DMS 273 treated with DMSO at 0.1 percent for 48 hours (cell line): ENCODE measurements around the gene SARDH.
"Not testable (repeated sequence)": the region's sequence is repeated elsewhere in the genome, so short reads cannot be mapped to it uniquely, and the experiment has no call there.

Experiments
- DNase-seq: peaks from one replicate; lab custom pipeline; 2025; lab: John Stamatoyannopoulos, UW

Gene SARDH

DNA sequence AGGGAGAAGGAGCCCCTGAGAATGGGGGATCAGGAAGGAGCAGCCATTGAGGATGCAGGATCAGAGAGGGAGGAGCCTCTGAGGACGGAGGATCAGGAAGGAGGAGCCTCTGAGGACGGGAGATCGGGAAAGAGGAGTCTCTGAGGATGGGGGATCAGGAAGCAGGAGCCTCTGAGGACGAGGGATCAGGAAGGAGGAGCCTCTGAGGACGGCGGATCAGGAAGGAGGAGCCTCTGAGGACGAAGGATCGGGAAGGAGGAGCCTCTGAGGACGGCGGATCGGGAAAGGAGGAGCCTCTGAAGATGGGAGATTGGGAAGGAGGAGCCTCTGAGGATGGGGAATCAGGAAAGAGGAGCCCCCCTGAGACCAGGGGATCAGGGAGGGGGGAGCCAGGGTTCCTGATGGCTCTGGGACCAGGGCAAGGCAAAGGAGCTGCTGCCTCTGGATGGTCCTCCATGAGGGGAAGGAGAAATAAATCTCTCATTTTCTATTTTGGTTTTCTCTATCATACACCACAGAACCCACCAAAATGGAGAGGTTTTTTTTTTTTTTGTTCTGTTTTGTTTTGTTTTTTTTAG lies 22.6 kb upstream of the SARDH start:
- DNase-seq: no peak

GRCh38 chr9:133759946-133760345 lies 21.8 kb upstream of the SARDH start:
- DNase-seq: no peak

- no peak for DNase-seq
Observed at GRCh38 chr9:133759146-133759900, 21.2 kb upstream of the SARDH start.

DNA sequence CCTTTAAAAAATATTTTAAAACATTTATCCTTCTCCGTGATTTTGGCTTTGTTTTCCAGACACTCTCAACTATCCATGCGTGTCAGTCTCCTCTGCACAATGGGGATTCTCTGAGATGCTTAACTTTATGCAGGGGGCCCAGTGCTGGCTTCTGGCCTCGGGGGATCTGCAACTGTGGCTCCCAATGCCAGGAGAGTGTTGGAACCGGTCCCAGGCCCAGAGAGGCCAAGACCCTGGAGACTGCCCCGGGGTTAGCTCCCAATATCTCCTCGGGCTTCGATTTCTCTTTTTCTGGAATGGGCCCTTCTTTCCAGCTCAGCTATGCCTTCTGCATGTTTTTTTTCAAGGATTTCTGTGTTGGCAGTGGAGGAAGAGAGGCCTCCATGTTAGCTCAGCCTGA lies 20.1 kb upstream of the SARDH start:
- no peak for DNase-seq

DNA sequence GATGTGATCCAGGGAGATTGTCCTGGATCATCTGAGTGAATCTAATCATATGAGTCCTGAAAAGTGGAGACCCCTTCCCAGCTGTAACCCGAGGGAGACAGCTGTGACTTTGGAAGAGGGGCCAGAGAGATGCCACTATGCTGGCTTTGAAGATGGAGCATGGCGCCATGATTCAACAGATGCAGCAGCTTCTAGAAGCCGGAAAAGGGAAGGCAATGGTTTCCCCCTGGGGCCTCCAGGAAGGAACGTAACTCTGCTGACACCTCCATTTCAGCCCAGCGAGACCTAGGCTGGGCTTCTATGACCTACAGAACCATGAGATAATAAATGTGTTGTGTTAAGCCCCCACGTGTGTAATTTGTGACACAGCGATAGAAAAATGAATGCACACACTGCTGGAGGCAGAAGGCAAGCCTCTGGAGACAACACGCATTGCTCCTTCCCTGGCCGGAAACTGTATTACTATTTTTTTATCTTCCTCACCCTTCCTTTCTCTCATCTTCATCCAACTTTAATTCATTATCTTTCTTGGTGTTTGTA lies 16.6 kb upstream of the SARDH start:
- DNase-seq: no peak

GRCh38 chr9:133754187-133754586 lies 16.0 kb upstream of the SARDH start:
- no peak for DNase-seq

GRCh38 chr9:133752739-133753446 lies 14.7 kb upstream of the SARDH start:
- no peak for DNase-seq

DNA sequence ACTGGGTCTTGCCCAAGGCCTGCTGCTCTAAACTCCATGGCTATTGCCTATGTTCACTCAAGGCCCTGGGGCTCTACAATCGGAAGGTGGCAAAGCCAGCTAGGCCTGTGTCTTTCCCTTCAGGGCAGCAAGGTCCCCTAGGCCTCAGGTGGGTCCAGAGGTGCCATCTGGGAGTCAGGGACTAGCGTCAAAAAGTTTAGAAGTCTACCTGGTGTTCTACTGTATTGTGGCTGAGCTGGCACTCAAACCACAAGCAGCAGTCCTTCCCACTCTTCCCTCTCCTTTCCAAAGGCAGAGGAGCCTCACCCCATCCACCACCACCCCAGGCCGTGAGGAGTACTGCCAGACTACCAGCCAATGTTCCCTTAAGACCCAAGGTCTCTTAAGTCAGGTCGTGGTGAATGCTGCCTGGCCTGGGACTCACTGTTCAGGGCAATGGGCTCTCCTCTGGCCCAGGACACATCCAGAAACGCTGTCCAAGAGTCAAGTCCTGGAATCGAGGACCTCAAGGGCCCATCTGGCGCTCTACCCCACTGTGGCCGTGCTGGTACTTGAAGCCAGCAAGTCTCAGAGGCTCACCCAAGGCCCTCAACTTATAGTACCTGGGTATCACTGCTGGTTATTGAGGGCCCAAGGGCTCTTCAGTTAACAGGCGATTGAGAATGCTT lies 13.0 kb upstream of the SARDH start:
- no peak for DNase-seq

DNA sequence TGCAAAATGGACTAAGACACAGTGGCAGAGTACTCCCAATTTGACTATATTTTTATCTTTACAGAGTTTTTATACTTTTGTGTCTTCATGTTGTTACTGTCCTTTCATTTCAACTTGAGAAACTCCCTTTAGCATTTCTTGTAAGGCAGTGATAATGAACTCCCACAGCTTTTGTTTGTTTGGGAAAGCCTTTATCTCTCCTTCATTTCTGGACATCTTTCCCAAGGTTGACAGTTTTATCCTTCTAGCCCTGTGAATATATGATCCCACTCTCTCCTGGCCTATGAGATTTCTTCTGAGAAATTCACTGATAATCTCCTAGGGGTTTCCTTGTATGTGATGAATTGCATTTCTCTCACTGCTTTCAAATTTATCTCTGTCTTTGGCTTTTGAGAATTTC lies 9.2 kb upstream of the SARDH start:
- no peak for DNase-seq

- not testable (repeated sequence) for DNase-seq
Observed at GRCh38 chr9:133744528-133744927, 6.4 kb upstream of the SARDH start.

- peak; percentile 47 for DNase-seq
Observed at GRCh38 chr9:133742849-133743444, 4.8 kb upstream of the SARDH start.

- DNase-seq: no peak
Observed at GRCh38 chr9:133742251-133742650, 4.1 kb upstream of the SARDH start.

DNA sequence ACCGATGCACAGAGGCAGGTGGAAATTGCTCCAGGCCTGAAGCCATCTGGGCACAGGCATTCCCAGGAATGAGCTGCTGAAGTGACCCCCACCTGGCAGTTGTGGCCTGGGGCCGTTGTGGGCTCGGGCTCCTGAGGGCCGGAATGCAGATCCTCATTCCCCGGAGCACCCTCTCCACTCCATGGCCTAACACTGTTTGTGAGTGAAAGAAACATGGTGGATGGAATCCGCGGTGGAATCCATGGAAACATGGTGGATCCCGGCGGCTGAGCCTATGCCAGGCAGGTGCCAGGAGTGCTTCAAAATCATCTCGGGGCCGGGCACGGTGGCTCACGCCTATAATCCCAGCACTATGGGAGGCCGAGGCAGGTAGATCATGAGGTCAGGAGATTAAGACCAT lies 3.6 kb upstream of the SARDH start:
- no peak for DNase-seq

GRCh38 chr9:133740911-133741310 lies 2.8 kb upstream of the SARDH start:
- no peak for DNase-seq

GRCh38 chr9:133739408-133740280 lies 1.5 kb upstream of the SARDH start:
- no peak for DNase-seq

- DNase-seq: no peak
Observed at GRCh38 chr9:133738640-133739225, 581 bp upstream of the SARDH start.

DNA sequence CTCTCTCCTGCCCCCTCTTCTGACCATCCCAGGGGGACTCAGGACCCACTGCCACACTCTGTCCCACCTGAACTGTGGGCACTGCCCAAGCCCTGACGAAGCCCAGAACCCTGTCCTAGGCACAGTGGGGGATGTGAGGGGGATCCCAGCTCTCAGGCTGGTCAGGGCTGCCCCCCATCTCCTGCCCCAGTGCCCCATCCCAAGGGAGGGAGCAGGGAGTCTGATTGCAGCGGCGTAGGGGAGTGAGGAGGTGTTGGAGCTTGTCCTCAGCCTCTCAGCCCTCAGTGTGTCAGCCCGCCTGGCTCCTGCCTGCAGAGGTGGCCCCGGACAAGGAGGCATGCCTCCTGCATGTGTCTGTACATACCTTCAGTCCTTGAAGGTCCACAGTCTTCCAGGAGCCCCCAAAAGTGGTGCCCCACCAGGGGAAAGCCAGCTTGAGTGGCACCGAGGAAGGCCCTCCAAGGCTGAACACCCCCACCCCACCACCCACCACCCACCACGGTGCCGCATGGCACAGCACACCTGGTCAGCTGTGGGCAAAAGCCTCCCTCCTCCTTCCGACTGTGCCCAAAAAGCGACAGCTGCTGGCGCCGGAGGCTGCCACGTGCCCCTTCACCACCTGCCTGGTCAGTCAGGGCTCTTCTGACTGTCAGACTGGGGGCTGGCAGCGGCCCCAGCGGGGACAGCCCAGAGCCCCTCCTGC lies 930 bp downstream of the SARDH start:
- DNase-seq: no peak

- no peak for DNase-seq
Observed at GRCh38 chr9:133735931-133736330, 2.2 kb downstream of the SARDH start.

DNA sequence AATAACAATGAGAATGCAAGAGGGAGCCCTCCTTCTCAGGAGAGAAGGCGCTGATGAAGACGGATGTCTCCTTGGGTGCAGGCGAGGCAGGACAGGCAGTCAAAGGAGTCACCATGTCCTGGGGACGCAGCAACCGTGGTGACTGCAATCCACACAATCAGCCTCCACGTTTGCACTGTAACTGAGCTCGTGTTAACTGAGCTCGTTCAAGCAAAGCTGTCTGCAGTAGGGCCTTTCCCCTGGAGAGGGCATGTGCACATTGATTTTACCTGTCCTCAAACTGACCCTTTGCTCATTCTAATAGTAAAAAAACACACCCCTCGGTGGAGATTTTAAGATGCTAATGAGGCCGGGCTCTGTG lies 2.8 kb downstream of the SARDH start:
- no peak for DNase-seq
